Measurements from ENCODE around the gene PODXL2.

- TF ChIP-seq CTCF (IDR thresholded peaks at IDR 0.05; ENCODE audit: insufficient read depth, low read depth, low read length): no peak
- no peak for TF ChIP-seq EZH2 (IDR thresholded peaks at IDR 0.05; ENCODE audit: insufficient read depth, low read length)
Measured at GRCh38 chr3:127700406-127700805, 71.4 kb downstream of the PODXL2 start.

Data from astrocyte (in vitro differentiated cells and primary cell).